Measurements from ENCODE around the gene MAP3K14. TPM values are rescaled to one million over a fixed set of nuclear protein-coding genes. Genes with fewer than 3 reads are reported as not detected.

The MAP3K14 gene
- total RNA-seq, 1 donor from 2014 or later, result 9.8 TPM

DNA sequence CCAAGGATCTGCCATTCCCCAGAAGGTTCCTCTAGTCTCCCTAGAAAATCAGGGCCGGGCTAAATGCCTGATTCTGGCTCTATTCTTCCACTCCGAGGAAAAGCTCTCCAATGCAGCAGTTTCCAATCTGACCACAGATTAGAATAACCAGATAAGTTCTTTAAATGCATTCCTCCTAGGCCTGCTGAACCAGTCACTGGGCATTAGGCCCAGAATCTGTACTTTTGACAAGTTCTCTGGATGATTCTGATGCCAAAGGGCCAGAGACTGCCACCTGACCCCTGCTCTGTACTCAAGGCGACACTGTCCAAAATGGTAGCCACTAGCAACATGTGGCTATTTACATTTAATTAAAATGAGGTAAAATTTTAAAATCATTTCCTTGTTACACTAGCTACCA lies 22.3 kb downstream of the MAP3K14 start:
- H3K27me3 Mint-ChIP-seq (ENCODE audit: low read depth), result no peaks in the 10 kb centered on the region
- TF ChIP-seq, protein P1, sequence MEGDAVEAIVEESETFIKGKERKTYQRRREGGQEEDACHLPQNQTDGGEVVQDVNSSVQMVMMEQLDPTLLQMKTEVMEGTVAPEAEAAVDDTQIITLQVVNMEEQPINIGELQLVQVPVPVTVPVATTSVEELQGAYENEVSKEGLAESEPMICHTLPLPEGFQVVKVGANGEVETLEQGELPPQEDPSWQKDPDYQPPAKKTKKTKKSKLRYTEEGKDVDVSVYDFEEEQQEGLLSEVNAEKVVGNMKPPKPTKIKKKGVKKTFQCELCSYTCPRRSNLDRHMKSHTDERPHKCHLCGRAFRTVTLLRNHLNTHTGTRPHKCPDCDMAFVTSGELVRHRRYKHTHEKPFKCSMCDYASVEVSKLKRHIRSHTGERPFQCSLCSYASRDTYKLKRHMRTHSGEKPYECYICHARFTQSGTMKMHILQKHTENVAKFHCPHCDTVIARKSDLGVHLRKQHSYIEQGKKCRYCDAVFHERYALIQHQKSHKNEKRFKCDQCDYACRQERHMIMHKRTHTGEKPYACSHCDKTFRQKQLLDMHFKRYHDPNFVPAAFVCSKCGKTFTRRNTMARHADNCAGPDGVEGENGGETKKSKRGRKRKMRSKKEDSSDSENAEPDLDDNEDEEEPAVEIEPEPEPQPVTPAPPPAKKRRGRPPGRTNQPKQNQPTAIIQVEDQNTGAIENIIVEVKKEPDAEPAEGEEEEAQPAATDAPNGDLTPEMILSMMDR (IDR thresholded peaks at IDR 0.05; ENCODE audit: unreplicated experiment), result no peak
- DNase-seq (ENCODE audit: low spot score in 2 of 2, unreplicated experiment in 2 of 2), result no peak
- H3K9me3 Mint-ChIP-seq, result no peaks in the 10 kb centered on the region
- H3K36me3 Mint-ChIP-seq, result peaks cover 4% of the 10 kb centered on the region
- no peak overlapping the region for H3K4me3 Mint-ChIP-seq
- H3K4me1 Mint-ChIP-seq, result peaks cover 44% of the 10 kb centered on the region
- H3K27ac Mint-ChIP-seq, result peak overlapping the region; percentile 83

DNA sequence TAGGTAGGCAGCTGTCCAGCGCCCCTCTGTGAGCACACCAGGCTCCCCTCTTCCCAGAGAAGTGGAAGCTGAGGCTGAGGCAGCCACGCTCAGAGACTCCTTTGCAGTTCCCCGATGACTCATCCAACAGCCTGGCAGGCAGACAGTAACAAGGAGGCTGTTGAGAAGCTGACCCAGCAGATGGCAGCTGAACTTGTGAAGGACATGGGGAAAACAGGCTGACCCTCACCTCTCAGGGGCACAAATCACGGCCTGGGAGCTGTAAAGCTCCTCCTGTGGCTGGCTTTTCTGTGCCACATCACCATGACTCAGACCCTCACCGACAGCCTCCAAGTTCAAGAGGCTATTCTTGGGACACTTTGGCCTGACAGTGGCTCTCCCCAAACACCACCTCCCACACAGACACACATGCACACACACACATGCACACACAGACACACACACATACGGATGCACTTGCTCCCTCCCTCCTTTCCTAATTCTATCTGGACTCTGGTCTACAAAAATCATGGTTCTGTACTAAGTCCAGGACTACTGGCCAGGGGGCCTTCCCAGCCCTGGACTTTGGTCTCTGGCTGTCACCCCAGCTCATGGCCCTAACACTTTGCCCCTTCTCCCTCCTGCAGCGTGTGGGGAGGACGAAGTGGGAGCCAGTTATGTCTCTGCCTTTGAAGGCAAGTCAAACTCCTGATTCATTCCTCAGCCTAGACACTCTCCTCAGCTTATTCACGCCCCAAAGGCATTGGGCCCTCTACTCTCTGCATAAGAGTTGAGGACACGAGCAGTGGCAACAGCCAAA lies 23.2 kb downstream of the MAP3K14 start:
- H3K4me3 Mint-ChIP-seq, result no peak overlapping the region
- H3K36me3 Mint-ChIP-seq, result peaks cover 4% of the 10 kb centered on the region
- no peaks in the 10 kb centered on the region for H3K27me3 Mint-ChIP-seq (ENCODE audit: low read depth)
- peak overlapping the region; percentile 83 for H3K27ac Mint-ChIP-seq
- H3K9me3 Mint-ChIP-seq, result no peaks in the 10 kb centered on the region
- no peak for DNase-seq (ENCODE audit: low spot score in 2 of 2, unreplicated experiment in 2 of 2)
- peaks cover 35% of the 10 kb centered on the region for H3K4me1 Mint-ChIP-seq
- TF ChIP-seq, protein P1 (IDR thresholded peaks at IDR 0.05; ENCODE audit: unreplicated experiment), result no peak

DNA sequence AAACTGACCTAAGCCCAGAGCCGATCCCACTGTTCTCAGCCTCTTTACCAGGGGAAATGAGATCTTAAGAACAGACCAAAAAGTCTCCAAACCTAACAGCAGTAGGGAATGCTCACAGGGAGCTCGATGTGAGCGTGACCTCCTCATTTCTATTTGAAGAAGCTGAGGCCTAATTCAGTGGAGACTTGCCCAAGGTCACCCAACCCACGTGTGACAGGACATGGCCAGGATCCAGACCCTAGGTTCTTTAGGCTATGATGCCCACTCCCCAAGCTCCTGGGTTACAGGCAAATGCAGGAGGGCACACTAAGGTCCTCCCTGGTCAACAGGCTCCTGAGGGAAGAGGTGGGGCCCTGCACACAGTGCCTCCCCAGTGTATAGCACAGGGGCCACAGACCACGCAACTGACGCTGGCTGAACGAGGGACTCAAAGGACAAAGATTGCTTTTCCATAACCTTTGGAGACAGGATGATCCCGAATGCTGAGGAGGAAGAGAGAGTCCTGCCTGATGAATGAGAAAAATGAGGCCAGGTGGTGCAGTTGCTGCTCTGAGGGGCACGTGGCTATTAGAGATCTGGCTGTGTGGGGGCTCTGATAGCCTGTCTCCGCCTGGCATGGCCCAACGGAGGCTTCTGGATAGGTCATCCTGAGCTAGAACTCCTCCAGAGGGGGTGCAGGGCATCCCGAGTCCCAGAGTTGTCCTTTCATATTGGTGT lies 24.0 kb downstream of the MAP3K14 start:
- H3K36me3 Mint-ChIP-seq, result peaks cover 4% of the 10 kb centered on the region
- no peak overlapping the region for H3K4me3 Mint-ChIP-seq
- no peaks in the 10 kb centered on the region for H3K9me3 Mint-ChIP-seq
- no peak overlapping the region for H3K27ac Mint-ChIP-seq
- H3K4me1 Mint-ChIP-seq, result peaks cover 31% of the 10 kb centered on the region
- DNase-seq (ENCODE audit: low spot score in 2 of 2, unreplicated experiment in 2 of 2), result no peak
- no peaks in the 10 kb centered on the region for H3K27me3 Mint-ChIP-seq (ENCODE audit: low read depth)
- TF ChIP-seq, protein P1 (IDR thresholded peaks at IDR 0.05; ENCODE audit: unreplicated experiment), result no peak

DNA sequence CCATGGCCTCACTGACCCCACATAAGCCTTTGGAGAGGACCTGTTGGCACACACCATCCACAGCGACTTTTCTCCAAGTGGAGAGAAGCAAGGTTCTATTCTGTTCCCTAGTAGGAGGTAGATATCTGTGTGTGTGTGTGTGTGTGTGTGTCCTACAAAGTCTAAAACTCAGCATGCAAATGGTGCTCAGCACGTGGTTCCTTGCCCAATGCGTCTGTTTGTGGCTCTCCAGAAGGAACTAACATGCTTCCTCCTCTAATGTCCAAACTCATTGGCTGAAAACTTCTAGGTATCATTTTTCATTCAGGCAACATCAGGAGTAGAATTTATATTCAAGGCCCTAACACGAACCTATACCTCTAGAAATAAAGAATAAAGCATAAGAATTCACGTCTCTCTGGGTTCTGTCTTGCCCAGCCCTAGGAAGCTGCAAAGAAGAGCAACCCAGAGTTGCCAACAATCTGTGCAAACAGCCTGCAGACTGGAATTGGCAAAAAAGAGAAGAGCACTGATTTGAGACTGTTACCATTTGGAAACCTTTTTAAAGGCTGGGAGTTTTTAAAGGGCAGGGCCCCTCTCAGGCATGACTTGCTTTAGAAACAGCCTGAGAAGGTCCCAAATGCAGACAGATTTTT lies 25.5 kb downstream of the MAP3K14 start:
- Mint-ChIP-seq H3K4me1 (peaks cover 33% of the 10 kb centered on the region), H3K27ac (no peak overlapping the region), H3K4me3 (no peak overlapping the region), H3K27me3 (ENCODE audit: low read depth) (no peaks in the 10 kb centered on the region), H3K36me3 (peaks cover 8% of the 10 kb centered on the region), H3K9me3 (no peaks in the 10 kb centered on the region)
- no peak for DNase-seq (ENCODE audit: low spot score in 2 of 2, unreplicated experiment in 2 of 2)
- TF ChIP-seq, protein P1 (IDR thresholded peaks at IDR 0.05; ENCODE audit: unreplicated experiment), result no peak

DNA sequence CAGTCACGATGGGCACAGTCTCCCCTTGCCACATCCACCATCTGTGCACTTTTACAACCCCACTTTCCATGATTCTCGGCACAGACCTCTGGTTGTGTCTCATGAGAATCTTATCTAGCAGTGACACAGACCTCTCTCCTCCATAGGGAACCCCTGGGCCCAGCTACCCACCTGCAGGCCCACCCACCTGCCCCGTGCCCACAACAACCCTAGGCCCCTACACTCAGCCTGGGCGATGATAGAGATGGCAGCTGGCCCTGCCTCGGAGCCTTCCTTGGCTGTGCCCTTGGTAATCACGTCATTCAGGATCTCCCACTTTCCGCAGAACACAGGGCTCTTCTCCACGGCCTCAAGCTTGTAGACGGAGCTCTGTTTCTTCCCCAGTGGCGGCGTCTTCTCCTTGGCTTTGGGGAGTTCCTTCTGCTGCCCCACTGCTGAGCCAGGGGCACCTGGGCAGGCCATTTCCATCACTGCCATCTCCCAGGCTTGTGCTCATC lies 26.5 kb downstream of the MAP3K14 start:
- H3K9me3 Mint-ChIP-seq, result no peaks in the 10 kb centered on the region
- TF ChIP-seq, protein P1 (IDR thresholded peaks at IDR 0.05; ENCODE audit: unreplicated experiment), result no peak
- DNase-seq (ENCODE audit: low spot score in 2 of 2, unreplicated experiment in 2 of 2), result no peak
- no peak overlapping the region for H3K4me3 Mint-ChIP-seq
- peaks cover 33% of the 10 kb centered on the region for H3K4me1 Mint-ChIP-seq
- H3K36me3 Mint-ChIP-seq, result peaks cover 11% of the 10 kb centered on the region
- no peaks in the 10 kb centered on the region for H3K27me3 Mint-ChIP-seq (ENCODE audit: low read depth)
- H3K27ac Mint-ChIP-seq, result no peak overlapping the region
